Effector CD4-positive, alpha-beta T cell (primary cell): ENCODE results near the gene DUSP7.

Experiments
- DNase-seq: peaks from one replicate; pipeline ENCODE4 v3.0.0-alpha.2; 2020

The DUSP7 gene

DNA sequence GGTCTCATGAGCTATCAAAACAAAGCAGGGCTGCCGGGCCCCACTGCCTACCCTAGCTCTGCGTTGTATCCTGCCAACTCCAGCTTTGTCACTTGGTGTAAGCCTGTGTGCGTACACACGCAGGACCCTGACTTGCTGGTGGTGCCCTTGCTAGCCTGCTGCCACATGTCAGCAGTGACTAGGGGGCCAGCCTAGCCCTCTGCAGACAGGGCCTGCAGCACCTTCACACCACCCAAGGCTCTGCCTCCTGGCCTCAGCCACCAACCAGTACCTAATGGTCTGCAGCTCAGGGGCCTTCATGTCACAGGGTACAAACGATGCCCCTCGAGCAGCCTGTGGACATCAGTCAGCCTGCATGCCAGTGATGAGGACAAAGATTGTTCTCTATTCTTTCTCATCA is 30.1 kb upstream of the DUSP7 start:
- DNase-seq, result no peak

DNA sequence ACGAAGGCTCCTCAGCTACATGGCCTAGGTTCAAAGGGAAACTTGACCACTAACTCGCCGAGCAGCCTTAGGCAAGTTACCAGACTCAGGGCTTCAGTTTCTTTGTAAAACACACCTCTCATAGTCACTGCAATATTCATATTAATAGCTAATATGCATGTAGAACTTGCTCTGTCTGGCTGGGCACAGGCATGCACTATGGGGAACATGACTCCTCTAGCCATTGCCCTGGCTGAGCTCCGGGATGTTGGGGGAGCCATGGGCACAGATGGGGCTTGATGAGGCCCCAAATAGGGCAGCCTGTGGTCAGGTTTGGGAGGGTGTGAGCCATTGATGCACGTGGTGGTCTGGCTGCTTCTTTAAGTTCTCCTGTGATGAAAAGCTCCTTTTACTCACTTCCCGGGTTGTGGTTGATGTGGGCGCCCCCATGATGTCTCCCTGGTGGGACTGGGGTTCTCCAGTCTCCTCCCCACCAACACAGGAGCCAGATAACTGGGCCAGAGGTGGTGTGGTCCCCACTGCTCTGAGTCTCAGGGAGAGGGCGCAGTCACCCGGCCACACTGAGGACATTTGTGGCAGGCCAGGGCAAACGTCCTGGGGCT is 29.4 kb upstream of the DUSP7 start:
- no peak for DNase-seq

DNA sequence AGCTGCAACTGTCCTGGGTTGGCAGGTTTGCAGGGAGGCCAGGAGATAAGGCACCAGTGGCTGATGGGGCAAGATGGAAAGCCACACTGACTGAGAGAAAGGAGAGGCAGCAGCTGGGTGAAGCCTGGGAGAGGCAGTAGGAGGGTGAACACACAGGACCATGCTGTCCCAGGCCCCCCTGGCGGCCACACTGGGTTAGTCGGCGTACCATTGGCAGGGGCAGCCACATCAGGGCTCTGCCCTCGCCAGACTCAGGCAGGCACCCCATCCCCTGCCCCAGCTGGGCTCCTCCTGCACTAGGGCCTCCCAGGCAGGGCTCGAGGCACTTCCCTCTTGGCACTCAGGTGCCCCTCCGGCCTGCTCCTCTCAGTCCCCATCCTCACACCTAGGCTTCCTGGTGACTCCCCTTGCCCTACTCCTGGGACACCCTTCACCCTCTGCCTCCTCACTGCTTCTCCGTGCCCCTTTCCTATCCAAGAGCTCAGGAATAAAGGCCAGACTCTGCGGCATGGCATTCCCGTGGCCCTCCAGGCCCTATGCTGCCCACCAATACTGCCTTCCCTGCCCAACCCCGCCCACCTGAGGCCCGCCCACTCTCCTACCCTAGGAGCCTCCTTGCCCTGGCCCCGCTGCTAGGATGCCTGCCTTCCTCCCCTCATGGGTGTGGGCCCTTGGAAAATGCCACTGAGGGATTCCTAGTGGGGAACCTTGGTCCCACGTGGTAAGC is 28.7 kb upstream of the DUSP7 start:
- DNase-seq, result no peak

DNA sequence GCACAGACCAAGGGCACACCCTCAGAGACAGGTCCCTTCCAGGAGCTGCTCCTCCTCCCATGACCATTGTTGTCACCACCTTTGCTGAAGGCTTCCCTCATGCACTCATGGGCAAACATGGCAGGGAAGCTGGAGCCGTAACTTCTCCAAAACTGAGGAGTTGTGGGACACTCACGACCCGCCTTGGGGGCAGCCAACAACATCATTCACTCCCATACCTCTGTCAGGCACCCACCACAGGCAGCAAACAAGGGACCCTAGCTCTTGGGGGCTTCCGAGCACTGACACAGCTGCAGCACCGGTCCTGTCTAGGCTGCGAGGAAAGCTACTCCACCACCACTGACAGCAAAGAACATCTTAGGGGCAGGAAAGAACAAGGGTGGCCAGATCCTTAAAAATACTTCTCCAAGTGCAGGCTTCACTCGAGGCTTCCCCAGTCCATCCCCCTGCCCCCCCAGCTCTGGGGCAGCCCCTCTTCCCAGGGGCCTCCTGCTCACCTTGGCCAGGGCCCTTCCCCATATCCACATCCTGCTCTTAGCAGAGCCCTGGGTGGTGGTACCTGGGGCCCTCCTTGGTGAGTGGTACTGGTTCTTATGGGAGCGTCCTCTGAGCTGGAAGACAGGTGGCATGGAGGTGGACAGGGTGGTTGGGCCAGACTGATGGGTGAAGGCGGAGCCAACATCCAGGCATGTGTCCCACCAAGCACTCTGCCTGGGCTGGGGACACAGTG is 28.0 kb upstream of the DUSP7 start:
- no peak for DNase-seq

DNA sequence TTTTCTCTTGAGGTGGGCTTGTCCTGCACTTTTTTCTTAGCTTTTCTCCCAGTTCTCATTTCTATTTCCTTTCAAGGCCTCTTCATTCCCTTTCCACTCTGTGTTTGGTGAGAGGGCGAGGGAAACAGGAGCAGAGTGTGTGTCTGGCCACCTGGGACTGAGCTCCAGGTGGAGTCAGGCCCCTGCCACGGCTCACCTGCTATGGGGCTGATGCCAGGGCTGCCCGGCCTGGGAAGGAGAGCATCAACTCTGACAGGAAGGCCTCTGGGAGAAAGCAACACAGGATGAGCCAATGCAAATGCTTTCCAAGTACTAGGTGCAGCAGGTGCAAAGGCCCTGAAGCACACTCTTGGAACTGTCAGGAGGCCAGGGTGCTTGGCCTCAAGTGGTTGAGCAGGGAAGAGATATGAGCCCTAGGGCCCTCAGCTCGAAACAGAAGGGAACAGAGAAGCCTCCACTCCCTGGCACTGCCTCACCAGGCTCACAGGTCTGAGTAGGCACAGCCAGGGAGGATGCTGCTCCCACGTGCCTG is 27.3 kb upstream of the DUSP7 start:
- DNase-seq, result no peak

GRCh38 chr3:52082951-52083350 is 26.6 kb upstream of the DUSP7 start:
- no peak for DNase-seq

DNA sequence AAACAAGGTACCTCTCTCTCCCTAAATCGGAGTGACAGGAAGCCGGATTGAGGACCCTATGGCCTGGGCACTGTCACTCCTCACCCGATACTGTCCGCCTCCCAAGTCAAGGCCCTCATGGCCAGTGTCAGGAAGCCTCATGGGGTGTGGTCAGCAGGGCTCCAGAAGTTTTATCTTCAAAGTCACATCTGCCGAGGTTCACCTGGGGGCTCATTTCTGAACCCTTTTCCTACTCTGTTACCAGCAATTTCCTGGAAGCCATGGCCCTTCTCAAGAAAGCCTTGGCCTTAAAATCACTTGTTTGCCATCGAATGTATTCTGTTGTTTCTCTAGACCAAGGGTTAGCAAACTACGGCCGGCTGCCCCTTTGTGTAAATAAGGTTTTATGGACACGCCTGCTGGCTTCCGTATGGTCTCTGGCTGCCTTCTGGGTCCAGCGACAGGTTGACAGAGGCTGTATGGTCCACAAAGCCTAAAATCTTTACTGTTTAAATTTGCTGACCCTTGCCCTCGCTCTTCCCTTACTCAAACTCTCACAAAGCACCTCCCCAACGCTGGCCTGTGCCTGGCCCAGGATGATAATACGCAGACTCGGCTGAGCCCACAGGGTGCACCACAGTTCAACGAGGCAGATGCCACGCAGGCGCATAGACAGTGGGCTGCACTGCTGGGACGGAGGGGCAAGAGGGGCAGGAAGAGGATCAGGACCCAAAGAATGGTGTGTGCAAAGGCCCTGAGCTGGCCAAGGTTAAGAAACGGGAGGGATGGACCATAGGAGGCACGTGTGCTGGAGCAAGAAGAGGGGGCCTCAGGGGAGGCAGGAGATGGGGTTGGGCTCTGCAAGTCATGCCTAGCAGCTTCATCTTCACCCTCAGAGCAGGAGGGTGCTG is 24.7 kb upstream of the DUSP7 start:
- DNase-seq, result no peak

DNA sequence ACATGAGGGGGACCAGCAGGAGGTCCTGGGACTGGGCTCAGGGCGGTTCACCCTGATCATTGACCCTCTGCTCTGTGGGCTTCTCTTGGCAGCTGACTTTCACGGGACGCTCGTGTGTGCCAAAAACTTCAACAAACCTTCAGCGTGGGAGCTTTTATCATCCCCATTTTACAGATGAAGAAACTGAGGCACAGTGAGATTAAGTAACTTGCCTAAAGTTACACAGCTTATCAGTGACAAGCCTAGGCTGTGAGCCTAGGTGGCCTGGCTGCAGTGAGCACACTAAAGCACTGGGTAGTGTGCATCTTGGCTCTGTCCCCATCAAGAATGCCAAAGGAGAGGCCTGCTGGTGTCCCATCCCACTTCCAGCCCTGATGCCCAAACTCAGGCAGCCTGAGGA is 23.6 kb upstream of the DUSP7 start:
- DNase-seq, result no peak

DNA sequence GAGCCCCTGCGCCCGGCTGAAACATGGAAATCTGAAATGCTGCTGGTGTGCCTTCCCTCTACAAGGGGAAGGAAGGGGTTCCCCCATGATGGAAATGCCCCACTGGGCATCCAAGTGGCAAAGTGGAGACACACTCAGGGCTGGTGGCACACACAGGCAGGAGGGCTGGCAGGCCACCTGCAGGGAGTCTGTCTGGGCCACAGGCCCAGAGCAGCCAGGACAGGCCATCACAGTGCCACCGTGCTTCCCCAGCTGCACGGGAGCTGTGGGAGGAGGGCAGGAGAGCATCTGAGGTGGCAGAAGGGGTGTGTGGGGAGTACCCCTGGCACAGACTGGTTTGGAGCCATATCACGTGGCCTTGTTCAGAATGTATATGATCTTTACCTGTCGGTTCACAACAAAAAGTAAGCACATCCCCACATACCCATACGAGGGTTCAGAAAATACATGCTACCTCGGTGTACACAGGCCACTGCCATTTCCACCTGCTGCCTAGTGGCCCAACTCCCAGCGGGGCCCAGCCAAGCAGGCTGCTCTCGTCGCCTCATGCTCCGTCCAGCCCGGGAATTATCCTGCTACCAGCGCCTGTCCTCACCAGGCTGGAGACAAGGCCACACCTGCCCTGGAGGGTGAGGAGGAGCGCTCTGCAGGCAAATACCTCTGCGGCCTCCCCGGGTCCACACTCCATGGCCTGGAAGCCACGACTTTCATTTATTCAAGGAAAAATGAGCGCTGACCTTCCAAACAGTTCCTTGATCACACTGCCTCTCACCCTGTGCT is 22.6 kb upstream of the DUSP7 start:
- no peak for DNase-seq

DNA sequence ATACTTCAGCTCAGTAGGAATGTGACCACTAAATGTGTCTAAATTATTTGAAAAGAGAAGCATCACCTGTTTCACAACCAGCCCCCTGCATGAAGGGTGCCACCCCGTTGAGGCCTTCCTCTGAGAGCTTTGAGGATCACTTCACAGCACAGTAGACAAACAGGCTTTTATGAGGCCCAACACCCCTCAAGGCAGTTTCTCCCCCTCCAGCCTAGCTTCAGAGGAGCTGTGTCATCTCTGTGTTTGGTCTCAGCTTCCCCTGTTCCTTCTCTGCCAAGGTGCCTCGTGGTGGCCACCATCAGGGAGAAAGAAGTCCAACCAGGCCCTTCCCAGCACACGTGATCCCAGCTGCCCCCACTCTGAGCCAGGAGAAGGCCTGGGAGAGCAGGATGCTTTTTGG is 21.6 kb upstream of the DUSP7 start:
- no peak for DNase-seq

DNA sequence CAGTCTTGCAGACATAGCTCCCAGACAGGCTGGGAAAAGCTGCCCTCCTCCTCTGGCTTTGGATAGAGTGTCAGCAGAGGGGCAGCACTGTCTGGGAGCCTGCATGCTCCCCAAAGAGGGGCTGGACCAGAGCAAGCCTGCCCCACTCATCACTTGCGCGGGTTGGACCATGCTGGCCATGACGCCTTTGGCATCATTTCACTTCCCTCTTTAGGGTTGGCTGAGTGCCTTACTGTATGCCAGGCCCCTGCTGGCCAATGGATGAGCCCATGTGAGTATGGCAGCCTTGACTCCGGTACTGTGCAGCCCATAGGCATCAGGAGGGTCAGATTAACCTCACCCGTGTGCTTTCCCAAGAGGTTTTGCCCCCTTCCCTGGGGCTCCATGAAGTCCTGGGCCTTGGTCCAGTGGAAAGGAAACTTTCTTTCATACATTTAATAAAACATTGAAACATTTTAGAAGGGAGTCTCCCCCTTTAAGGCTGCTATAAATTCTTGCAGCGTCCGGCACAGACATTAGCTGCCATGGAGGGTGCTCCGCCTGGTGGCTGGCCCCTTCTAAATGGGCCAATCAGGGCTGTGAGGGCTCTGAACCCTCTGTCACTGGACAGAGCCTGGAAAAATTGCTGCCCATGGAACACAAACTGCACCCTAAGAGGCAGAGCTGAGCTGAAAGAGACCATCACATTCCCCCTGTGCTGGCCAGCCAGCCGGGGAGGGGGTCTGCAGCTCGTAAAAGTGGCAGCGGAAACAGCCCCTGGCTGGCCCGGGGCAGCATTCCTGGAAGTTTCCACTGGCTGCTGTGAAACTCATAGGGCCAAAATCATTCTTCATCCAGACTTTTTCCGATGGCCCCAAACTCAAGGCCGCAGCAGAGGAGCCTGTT is 20.8 kb upstream of the DUSP7 start:
- no peak for DNase-seq

DNA sequence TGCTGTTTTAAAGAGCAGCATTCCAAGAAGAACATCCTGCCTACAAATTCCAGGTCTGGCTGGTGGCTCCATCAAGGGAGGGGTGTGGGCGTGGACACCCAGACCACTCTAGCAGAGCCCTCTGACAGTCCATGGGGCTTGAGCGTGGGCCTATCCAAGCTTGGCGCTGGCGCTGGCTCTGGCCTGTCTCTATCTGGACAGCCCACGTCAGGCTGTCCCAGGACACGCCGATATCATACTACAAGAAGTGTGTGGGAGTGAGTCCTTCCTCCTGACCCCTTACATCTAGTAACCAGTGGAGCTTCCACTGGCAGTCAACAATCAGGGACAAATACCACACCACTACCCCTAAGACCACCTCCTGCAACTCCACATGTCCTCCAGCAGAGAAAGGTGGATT is 17.1 kb upstream of the DUSP7 start:
- no peak for DNase-seq

DNA sequence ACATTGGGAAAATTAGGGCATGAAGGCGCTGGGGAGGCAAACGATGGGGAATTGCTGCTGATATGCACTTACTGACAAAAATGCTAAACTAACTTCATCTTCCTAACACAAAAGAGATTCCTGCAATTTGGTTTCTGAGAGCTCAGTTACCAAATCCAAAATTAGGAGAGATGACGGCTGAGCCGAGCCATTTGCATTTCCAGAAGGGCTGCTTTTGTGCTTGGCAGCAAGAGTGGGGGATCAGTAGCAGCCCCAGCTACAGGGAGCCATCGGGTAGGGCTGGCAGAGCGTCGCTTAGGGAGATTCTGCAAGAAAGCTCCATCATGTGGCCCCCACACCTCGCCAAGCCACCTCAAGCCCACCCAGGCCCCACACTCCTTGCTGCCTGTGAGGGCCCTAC is 16.1 kb upstream of the DUSP7 start:
- no peak for DNase-seq

- no peak for DNase-seq
Observed at GRCh38 chr3:52072020-52072419, 15.6 kb upstream of the DUSP7 start.

GRCh38 chr3:52070724-52071621 is 14.6 kb upstream of the DUSP7 start:
- no peak for DNase-seq

- DNase-seq, result no peak
Observed at GRCh38 chr3:52069855-52070254, 13.5 kb upstream of the DUSP7 start.

GRCh38 chr3:52069135-52069534 is 12.8 kb upstream of the DUSP7 start:
- no peak for DNase-seq

DNA sequence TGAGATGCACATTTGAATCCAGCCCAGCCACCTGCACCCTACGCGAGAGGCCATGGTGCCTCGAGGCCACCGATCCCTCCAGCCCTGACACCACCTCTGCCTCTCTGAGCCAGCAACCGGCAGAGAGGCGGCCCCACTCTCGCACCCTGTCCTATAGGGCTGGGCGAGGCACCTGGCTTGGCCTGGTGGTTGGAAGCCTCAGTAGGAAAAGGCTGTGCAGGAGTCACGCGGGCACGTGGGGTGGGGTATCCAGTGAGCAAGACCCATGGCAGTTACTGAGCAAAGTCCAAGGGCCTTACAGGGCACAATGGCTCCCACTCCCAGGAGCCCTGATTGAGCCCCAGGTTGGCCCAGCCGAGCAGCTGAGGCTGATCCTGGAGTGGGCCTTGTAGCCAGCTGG is 12.4 kb upstream of the DUSP7 start:
- no peak for DNase-seq

- no peak for DNase-seq
Observed at GRCh38 chr3:52068055-52068571, 11.7 kb upstream of the DUSP7 start.

DNA sequence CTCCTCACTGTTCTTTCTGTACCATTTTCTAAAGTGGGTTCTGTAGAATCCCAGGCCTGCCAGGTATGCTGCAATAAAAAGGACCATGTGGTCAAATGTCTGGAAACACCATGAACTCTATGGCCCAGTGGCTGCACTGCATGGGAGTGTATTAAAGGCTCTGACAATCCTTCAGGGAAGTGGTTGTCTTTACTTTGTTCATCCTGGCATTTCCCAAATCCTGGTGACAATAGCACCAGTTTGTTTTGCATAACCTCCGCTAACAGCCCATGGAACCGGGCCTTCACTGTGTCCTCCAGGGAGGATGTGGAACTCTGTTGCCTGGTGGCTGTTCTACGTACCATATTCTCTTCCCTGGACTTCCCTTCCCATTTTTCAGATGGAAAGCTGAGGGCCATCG is 11.2 kb upstream of the DUSP7 start:
- DNase-seq, result no peak
